ENCODE results near the gene SLC14A1. TPM values are rescaled to one million over a fixed set of nuclear protein-coding genes. Genes with fewer than 3 reads are reported as not detected.

Gene SLC14A1
- polyA plus RNA-seq, 1 donor: 0.95 TPM

GRCh38 chr18:45722899-45723298, 1.1 kb upstream of the SLC14A1 start:
- no peak for DNase-seq (ENCODE audit: low read depth)

GRCh38 chr18:45724601-45725000, 620 bp downstream of the SLC14A1 start:
- no peak for DNase-seq (ENCODE audit: low read depth)

- no peak for DNase-seq (ENCODE audit: low read depth)
Observed at GRCh38 chr18:45725336-45725735, 1.4 kb downstream of the SLC14A1 start.

DNA sequence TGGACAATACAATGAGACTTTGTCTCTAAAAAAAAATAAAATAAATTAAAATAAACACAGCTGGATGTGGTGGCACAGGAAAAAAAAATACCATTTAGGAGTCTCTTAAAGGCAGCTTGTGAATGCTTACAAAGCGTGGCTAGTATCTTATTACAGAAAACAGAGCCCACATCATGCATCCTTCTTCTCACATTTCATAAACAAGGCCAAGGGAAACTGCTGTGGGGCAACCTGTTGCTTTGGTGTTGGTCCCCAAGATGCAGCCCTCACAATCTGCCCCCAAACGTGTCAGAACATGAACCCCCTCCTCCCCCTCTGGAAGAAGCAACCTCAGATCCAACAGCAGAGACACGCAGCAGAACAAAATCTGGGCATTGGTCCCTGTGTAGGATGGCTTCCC, 2.6 kb downstream of the SLC14A1 start:
- DNase-seq (ENCODE audit: low read depth): no peak

- DNase-seq (ENCODE audit: low read depth): no peak
Observed at GRCh38 chr18:45727068-45727467, 3.1 kb downstream of the SLC14A1 start.

- no peak for DNase-seq (ENCODE audit: low read depth)
Observed at GRCh38 chr18:45728336-45729010, 4.5 kb downstream of the SLC14A1 start.

DNA sequence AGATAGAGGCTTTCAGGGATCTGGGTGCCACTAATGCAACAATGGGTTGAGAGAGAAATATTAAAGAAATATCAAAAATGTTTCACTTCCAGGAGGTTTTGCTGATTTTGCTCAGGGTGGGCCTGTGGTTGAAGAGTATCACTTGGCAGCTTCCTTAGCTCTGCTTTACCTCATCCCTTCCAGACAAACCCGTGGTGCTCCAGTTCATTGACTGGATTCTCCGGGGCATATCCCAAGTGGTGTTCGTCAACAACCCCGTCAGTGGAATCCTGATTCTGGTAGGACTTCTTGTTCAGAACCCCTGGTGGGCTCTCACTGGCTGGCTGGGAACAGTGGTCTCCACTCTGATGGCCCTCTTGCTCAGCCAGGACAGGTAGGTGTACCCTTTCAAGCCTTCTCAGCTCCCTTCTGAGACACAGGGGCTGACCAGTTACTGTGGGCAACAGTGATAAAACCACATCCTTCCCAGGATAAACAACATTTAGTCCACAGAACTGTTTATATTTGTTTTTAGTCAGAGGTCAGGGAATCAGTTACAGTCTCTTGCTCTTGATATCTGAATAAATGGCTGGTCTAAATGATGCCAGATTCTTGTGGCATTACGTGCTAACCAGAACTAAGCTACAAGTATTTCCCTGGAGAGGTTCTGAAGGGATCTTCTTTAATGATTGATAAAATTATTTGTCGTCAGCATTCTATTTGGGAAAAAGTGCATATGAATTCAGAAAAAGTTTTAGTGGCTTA, 7.0 kb downstream of the SLC14A1 start:
- no peak for DNase-seq (ENCODE audit: low read depth)

- no peak for DNase-seq (ENCODE audit: low read depth)
Observed at GRCh38 chr18:45731716-45732115, 7.7 kb downstream of the SLC14A1 start.

DNA sequence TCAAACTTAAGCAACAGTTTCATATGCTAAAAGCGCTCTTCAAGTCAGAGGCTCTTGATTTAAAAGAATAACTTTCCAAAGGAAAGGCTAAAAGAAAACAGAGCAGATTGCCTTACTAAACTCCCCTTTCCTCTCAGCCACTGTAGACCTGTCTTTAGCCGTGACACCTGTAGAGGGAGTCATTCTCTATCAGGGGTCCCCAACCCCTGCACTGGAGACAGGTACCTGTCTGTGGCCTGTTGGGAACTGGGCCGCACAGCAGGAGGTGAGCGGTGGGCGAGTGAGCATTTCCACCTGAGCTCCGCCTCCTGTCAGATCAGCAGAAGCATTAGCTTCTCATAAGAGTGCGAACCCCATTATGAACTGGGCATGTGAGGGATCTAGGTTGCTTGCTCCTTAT, 9.6 kb downstream of the SLC14A1 start:
- DNase-seq (ENCODE audit: low read depth): no peak

DNA sequence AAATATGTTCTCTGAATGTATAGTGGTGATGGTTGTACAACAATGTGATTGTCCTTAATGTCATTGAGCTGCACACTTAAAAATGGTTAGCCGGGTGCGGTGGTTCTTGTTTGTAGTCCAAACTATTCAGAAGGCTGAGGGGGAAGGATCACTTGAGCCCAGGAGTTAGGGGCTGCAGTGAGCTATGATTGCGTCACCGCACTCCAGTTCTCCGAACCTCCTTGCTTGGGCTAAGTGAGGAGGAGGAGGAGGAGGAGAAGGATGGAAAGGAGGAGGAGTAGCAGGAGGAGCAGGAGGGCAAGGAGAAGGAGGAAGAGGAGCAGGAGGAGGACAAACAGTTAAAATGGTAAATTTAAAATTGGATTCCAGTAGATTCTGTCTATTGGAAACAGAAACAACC, 10.5 kb downstream of the SLC14A1 start:
- no peak for DNase-seq (ENCODE audit: low read depth)

DNA sequence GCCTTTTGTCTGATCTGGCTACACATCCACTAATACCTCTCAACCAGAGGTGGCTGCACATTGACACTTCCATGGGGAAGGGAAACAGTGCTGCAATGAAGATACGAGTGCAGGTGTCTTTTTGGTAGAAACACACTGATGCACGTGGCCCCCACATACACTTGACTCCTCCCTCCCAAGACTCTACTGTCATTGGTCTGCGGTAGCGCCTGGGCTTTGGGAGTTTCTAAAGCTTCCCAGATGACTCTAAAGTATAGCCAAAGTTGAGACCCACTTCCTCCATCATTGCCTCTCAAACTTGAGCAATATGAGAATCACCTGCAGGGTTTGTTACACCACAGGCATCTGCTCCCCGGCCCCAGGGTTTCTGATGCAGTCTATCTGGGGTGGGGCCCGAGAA, 11.0 kb downstream of the SLC14A1 start:
- DNase-seq (ENCODE audit: low read depth): no peak

DNA sequence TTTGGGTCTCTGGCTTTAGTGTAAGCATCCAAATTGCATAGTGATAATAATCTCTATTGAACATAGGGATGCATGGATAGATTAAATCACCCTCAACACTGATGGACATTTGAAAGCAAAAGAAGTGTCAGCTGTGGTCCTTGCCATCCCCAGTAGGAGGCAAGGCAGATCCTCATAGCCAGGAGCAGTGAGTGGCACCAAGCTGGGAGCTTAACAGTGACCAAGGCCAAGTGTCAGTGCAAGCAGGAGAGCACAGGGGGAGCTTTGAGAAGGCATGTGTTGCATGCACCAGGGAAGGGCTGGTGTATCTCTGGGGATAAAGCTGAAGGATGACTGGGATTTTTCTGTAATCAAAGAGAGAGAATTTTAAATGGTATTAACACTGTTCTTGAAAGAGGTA, 14.7 kb downstream of the SLC14A1 start:
- no peak for DNase-seq (ENCODE audit: low read depth)

- DNase-seq (ENCODE audit: low read depth): no peak
Observed at GRCh38 chr18:45739268-45739667, 15.3 kb downstream of the SLC14A1 start.

DNA sequence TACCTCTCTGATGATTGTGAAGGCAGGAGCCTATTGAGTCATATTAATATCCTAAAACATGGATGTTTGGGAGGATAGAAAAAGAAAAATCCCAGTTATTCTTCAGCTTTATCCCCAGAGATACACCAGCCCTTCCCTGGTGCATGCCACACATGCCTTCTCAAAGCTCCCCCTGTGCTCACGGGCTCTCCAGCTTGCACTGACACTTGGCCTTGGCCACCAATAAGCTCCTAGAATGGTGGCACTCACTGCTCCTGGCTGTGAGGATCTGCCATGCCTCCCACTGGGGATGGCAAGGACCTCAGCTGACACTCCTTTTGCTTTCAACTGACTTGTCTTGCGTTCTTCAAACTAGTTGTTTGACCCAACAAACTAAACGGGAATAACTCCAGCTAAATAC, 15.9 kb downstream of the SLC14A1 start:
- no peak for DNase-seq (ENCODE audit: low read depth)

DNA sequence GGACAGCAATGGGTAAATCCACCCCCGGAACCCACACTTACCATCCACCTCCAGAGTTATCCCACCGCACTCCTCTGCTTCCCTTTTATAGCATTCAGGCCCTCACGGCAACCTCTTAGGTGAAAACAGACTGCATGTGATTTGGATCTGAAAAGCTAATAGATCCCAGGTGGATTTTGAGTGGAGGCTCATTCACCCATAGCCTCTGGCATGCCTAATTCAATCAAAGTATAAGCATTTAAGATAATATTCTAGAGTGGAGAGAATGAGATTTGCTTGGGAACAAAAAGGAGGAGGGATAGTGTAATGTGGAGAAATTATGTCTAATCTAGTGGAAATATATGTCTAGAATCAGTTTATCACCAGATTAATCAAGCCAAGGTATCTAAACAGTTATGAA, 17.1 kb downstream of the SLC14A1 start:
- no peak for DNase-seq (ENCODE audit: low read depth)

DNA sequence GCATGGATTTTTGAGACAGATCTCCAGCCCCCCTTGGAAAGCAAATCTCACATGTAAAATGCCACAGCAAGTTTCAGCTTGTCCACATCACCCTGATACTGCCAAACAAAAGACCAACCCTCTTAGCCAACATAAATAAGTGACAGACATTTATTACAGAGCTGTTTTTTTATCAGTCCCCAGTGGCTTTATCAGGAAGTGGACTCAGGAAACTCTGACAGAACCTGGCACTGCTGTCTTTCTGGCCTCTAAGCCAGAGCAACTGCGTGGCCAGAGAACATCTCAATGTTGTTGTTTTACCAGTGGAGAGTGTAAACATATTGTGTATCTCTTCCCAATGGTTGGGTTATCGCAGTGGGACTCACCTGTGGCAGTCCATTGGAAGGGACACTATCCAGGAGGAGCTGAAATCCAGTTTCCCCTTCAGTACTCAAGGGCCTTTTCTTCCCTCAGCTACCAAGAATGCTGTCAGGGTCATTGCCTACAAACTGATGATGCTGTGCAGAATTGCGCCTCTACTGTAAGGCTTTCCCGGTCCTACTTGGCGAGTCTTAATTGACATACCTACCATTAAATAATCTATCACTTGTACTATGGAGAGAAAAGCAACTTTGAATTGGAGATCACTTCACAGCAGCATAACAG, 22.0 kb downstream of the SLC14A1 start:
- no peak for DNase-seq (ENCODE audit: low read depth)

- no peak for DNase-seq (ENCODE audit: low read depth)
Observed at GRCh38 chr18:45748501-45748900, 24.5 kb downstream of the SLC14A1 start.

- DNase-seq (ENCODE audit: low read depth): no peak
Observed at GRCh38 chr18:45749918-45750689, 26.1 kb downstream of the SLC14A1 start.

GRCh38 chr18:45751766-45752165, 27.8 kb downstream of the SLC14A1 start:
- no peak for DNase-seq (ENCODE audit: low read depth)

GRCh38 chr18:45752681-45753080, 28.7 kb downstream of the SLC14A1 start:
- DNase-seq (ENCODE audit: low read depth): no peak

- no peak for DNase-seq (ENCODE audit: low read depth)
Observed at GRCh38 chr18:45753286-45753685, 29.3 kb downstream of the SLC14A1 start.

GRCh38 chr18:45755934-45756333, 32.0 kb downstream of the SLC14A1 start:
- DNase-seq (ENCODE audit: low read depth): no peak
